ENCODE data around the gene ANKRD24. TPM values are rescaled to one million over a fixed set of nuclear protein-coding genes. Genes with fewer than 3 reads are reported as not detected.
A peak's percentile ranks its signal among the peaks of the same experiment; 100 is the strongest.

Gene ANKRD24
- total and polyA plus RNA-seq, 2 experiments from 2014 or later: 3.7 to 18.0 TPM

- no peaks in the 10 kb centered on the region for H3K4me1 ChIP-seq (ENCODE audit: insufficient read depth)
- no peaks in the 10 kb centered on the region for H3K79me2 ChIP-seq (replicated peaks; ENCODE audit: insufficient read depth)
- no peak overlapping the region for H3K27ac ChIP-seq (ENCODE audit: low read depth)
- Mint-ChIP-seq H3K9me3 (no peaks in the 10 kb centered on the region), H3K4me1 (peaks cover 4% of the 10 kb centered on the region; the same call in 2 of the 3 replicates), H3K27ac (no peak overlapping the region), H3K4me3 (no peak overlapping the region), H3K27me3 (ENCODE audit: insufficient read depth, low read depth, poor library complexity) (peaks cover 2% of the 10 kb centered on the region), H3K36me3 (ENCODE audit: low read depth) (peaks cover 3% of the 10 kb centered on the region; the same call in 2 of the 3 replicates)
- H3K4me2 ChIP-seq: no peak overlapping the region
- ATAC-seq (0 out of 3 replicates have a peak, but pooled peaks have one; percentile 13), DNase-seq (ENCODE audit: low spot score) (peak; percentile 45)
- H3K9me2 ChIP-seq (ENCODE audit: insufficient read depth): no peaks in the 10 kb centered on the region
- H4K20me1 ChIP-seq (replicated peaks; ENCODE audit: insufficient read depth): no peaks in the 10 kb centered on the region; the same call in 1 of the 2 replicates
- no peak overlapping the region for H2AFZ ChIP-seq
- no peaks in the 10 kb centered on the region for H3K27me3 ChIP-seq (ENCODE audit: insufficient read depth)
- H3K36me3 ChIP-seq (ENCODE audit: insufficient read depth): no peaks in the 10 kb centered on the region
- H3F3A ChIP-seq (replicated peaks; ENCODE audit: low read depth): peaks cover 4% of the 10 kb centered on the region; the same call in 1 of the 2 replicates
- peak; percentile 24 to 35; a peak in 3 of 4 replicates for TF ChIP-seq CTCF (conservative IDR thresholded peaks at IDR 0.05; ENCODE audit: low read depth in 2 of 2)
- TF ChIP-seq NANOG (IDR thresholded peaks at IDR 0.05; ENCODE audit: borderline replicate concordance): no peak
- TF ChIP-seq STAT1 (IDR thresholded peaks at IDR 0.05; ENCODE audit: unreplicated experiment): no peak
- no peak overlapping the region for H3K4me3 ChIP-seq
Measured at GRCh38 chr19:4206818-4207484, 24.5 kb downstream of the ANKRD24 start.

- Histone ChIP-seq H3F3A (replicated peaks; ENCODE audit: low read depth) (peaks cover 4% of the 10 kb centered on the region; the same call in 1 of the 2 replicates), H3K9me2 (ENCODE audit: insufficient read depth) (no peaks in the 10 kb centered on the region), H3K27me3 (ENCODE audit: insufficient read depth) (no peaks in the 10 kb centered on the region), H2AFZ (no peak overlapping the region), H3K4me3 (no peak overlapping the region), H3K4me2 (no peak overlapping the region), H4K20me1 (replicated peaks; ENCODE audit: insufficient read depth) (no peaks in the 10 kb centered on the region; the same call in 1 of the 2 replicates), H3K36me3 (ENCODE audit: insufficient read depth) (no peaks in the 10 kb centered on the region), H3K79me2 (replicated peaks; ENCODE audit: insufficient read depth) (no peaks in the 10 kb centered on the region), H3K27ac (ENCODE audit: low read depth) (no peak overlapping the region), H3K4me1 (ENCODE audit: insufficient read depth) (no peaks in the 10 kb centered on the region)
- DNase-seq (ENCODE audit: low spot score): peak; percentile 78
- Mint-ChIP-seq H3K9me3 (no peaks in the 10 kb centered on the region), H3K27me3 (ENCODE audit: insufficient read depth, low read depth, poor library complexity) (peaks cover 2% of the 10 kb centered on the region), H3K4me1 (peaks cover 4% of the 10 kb centered on the region; the same call in 2 of the 3 replicates), H3K27ac (peak overlapping the region; percentile 97), H3K4me3 (no peak overlapping the region), H3K36me3 (ENCODE audit: low read depth) (peaks cover 3% of the 10 kb centered on the region; the same call in 2 of the 3 replicates)
- peak; percentile 54 for ATAC-seq
- TF ChIP-seq ZNF462 (CRISPR knock-in tag; IDR thresholded peaks at IDR 0.05): no peak
- peak; percentile 42 to 63; a peak in 2 of 4 replicates for TF ChIP-seq CTCF (conservative IDR thresholded peaks at IDR 0.05; ENCODE audit: low read depth in 2 of 2)
Measured at GRCh38 chr19:4208385-4209094, 26.1 kb downstream of the ANKRD24 start.
